Testis (tissue), 5 donors: ENCODE data around the gene CTSG. TPM values are rescaled to one million over a fixed set of nuclear protein-coding genes. Genes with fewer than 3 reads are reported as not detected.

Experiments used
- DNase-seq: peaks from one replicate; pipeline ENCODE4 v3.0.0-alpha.2; 2019
- H3K27ac ChIP-seq, 2 donors: fragments of 200-600 bp; sonication (generic); one replicate each; pipeline ENCODE4 v1.5.1; 2019
- H3K27me3 ChIP-seq: fragments of 200-600 bp; sonication (generic); one replicate; pipeline ENCODE4 v1.5.1; 2019
- H3K36me3 ChIP-seq: fragments of 200-600 bp; sonication (generic); one replicate; pipeline ENCODE4 v1.5.1; 2017; ENCODE audit warnings: low read depth; ENCODE audit errors: missing control alignments
- H3K4me1 ChIP-seq: fragments of 200-600 bp; sonication (generic); one replicate; pipeline ENCODE4 v1.5.1; 2019
- H3K4me3 ChIP-seq, 2 donors: fragments of 200-600 bp; sonication (generic); one replicate each; pipeline ENCODE4 v1.5.1; 2017 to 2019
- H3K9me3 ChIP-seq: fragments of 200-600 bp; sonication (generic); one replicate; pipeline ENCODE4 v1.5.1; 2017
- CTCF ChIP-seq, 3 experiments: fragments of 450-650 bp in 2 of 3; fragments of 200-600 bp in 1 of 3; sonication (generic) in 1 of 3; IDR thresholded peaks; one replicate each; pipeline ENCODE4 v1.5.1; 2016 to 2019; ENCODE audit warnings: antibody characterized with exemption in 3 of 3, mild to moderate bottlenecking in 2 of 3, moderate library complexity in 1 of 3
- POLR2A ChIP-seq: fragments of 450-650 bp; IDR thresholded peaks from one replicate; pipeline ENCODE4 v1.6.1; 2017; ENCODE audit warnings: antibody characterized with exemption, mild to moderate bottlenecking, moderate library complexity
- WGBS, 2 donors: methylation state at CpG; one replicate each; pipeline ENCODE4 v1.1.5; 2018; 5-methylcytosine and 5-hydroxymethylcytosine counted together
- intact Hi-C: fragments of 100-400 bp; cut with DNase I; formaldehyde crosslinking; loops from one replicate; pipeline ENCODE4 v1.15.1; 2023; ENCODE audit warnings: low total_unique reads
- long read RNA-seq, 2 donors: transcript quantifications; one replicate each; lab custom pipeline, GENCODE V29; 2026
- polyA plus RNA-seq: library from polyadenylated mRNA; stranded (reverse); fragments of 350-450 nt; fragmentation: Illumina TruSeq; extraction: RNeasy Lipid Tissue Mini Kit (QIAGEN cat#74804); gene quantifications from one replicate; pipeline ENCODE4 v1.2.3, GENCODE V29; 2014; ENCODE audit warnings: low read depth, low replicate concordance; ENCODE audit not compliant: insufficient read depth
- total RNA-seq, 2 donors: library from RNA; depleted of rRNA; stranded (reverse); fragments of >200 nt; gene quantifications; one replicate each; pipeline ENCODE4 v1.2.3, GENCODE V29; 2016

Gene CTSG, protein sequence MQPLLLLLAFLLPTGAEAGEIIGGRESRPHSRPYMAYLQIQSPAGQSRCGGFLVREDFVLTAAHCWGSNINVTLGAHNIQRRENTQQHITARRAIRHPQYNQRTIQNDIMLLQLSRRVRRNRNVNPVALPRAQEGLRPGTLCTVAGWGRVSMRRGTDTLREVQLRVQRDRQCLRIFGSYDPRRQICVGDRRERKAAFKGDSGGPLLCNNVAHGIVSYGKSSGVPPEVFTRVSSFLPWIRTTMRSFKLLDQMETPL
- total RNA-seq (1 to 10 TPM in 1 of 2 donors, not detected in 1; 3.8 TPM), polyA plus RNA-seq (9.2 TPM)
- long read RNA-seq, donor 1 = 0 reads
- long read RNA-seq, donor 2, partial matches to known transcripts = 0 of 1 reads
- long read RNA-seq, donor 2, other reads (novel, unspliced or antisense) = 0 of 1 reads

GRCh38 chr14:24576182-24576581, at the start of gene CTSG:
TSS of gene CTSG (minus strand) at chr14:24576250. CDS start at chr14:24576223, 27 bp downstream.
- no peak for DNase-seq
- no peak for TF ChIP-seq CTCF (IDR thresholded peaks at IDR 0.05)
- no peak for TF ChIP-seq POLR2A
- peak within 1 kb of the TSS in 1 of 2 donors; percentile 27 for H3K4me3 ChIP-seq
- H3K27me3 ChIP-seq = no peaks in the 10 kb centered on the region
- 74 to 76% methylated on average over 3 of the region's 3 CpGs for WGBS, 2 donors
- intact Hi-C loops = no loop called here
- H3K4me1 ChIP-seq = no peaks in the 10 kb centered on the region
- no peaks in the 10 kb centered on the region for H3K36me3 ChIP-seq
- H3K27ac ChIP-seq = no peak within 1 kb of the TSS
- no peaks in the 10 kb centered on the region for H3K9me3 ChIP-seq

GRCh38 chr14:24613747-24614146, 37.7 kb upstream of the CTSG start:
- intact Hi-C loops = no loop called here
- TF ChIP-seq CTCF (IDR thresholded peaks at IDR 0.05) (no peak), POLR2A (no peak)
- no peaks in the 10 kb centered on the region for H3K4me1 ChIP-seq
- no peak for DNase-seq
- no peak overlapping the region for H3K4me3 ChIP-seq
- H3K27me3 ChIP-seq = no peaks in the 10 kb centered on the region
- H3K9me3 ChIP-seq = no peaks in the 10 kb centered on the region
- no peaks in the 10 kb centered on the region for H3K36me3 ChIP-seq
- WGBS, 2 donors = 88 to 89% methylated on average over 2 of the region's 2 CpGs
- no peak overlapping the region for H3K27ac ChIP-seq

DNA sequence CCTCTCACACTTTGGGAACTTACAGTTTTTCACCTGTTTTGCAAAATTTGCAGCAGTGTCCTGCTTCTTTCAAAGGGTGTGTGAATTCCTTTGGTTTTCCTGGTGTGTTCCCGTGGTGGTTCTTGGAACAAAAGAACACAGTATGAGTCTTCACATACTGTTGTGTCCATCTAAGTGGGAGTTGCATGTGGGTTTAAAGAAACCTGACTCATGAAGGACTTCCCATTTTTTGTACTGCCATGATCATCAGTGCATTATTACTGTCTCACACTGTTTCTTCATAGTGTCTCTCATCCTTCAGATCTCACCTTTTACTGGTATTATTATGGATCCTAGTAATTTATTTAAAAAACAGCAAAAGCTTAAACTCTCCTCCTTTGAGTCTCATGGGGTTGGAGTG, 37.2 kb upstream of the CTSG start:
- Histone ChIP-seq H3K9me3 (no peaks in the 10 kb centered on the region), H3K4me3 (no peak overlapping the region), H3K36me3 (no peaks in the 10 kb centered on the region), H3K27ac (no peak overlapping the region), H3K4me1 (no peaks in the 10 kb centered on the region), H3K27me3 (no peaks in the 10 kb centered on the region)
- 70 to 80% methylated on average over 1 of the region's 1 CpG for WGBS, 2 donors
- no peak for TF ChIP-seq POLR2A
- no peak for TF ChIP-seq CTCF (IDR thresholded peaks at IDR 0.05)
- no peak for DNase-seq
- intact Hi-C loops = no loop called here

GRCh38 chr14:24612196-24612595, 36.1 kb upstream of the CTSG start:
- Histone ChIP-seq H3K27me3 (no peaks in the 10 kb centered on the region), H3K4me1 (no peaks in the 10 kb centered on the region), H3K36me3 (no peaks in the 10 kb centered on the region), H3K27ac (no peak overlapping the region), H3K4me3 (no peak overlapping the region), H3K9me3 (no peaks in the 10 kb centered on the region)
- intact Hi-C loops = no loop called here
- TF ChIP-seq CTCF (IDR thresholded peaks at IDR 0.05) = no peak
- TF ChIP-seq POLR2A = no peak
- no peak for DNase-seq
